ENCODE results near the gene SPDYE3.
"Not testable (repeated sequence)": the region's sequence is repeated elsewhere in the genome, so short reads cannot be mapped to it uniquely, and the experiment has no call there.

Gene SPDYE3

GRCh38 chr7:100292162-100292561 is 15.3 kb upstream of the SPDYE3 start:
- not testable (repeated sequence) for DNase-seq

GRCh38 chr7:100295269-100295668 is 12.2 kb upstream of the SPDYE3 start:
- DNase-seq, result not testable (repeated sequence)

GRCh38 chr7:100297852-100298631 is 9.5 kb upstream of the SPDYE3 start:
- DNase-seq, result not testable (repeated sequence)

GRCh38 chr7:100298632-100298895 is 8.9 kb upstream of the SPDYE3 start:
- not testable (repeated sequence) for DNase-seq

- DNase-seq, result not testable (repeated sequence)
Measured at GRCh38 chr7:100304526-100304925, 3.0 kb upstream of the SPDYE3 start.

- DNase-seq, result not testable (repeated sequence)
Measured at GRCh38 chr7:100318329-100318728, 10.8 kb downstream of the SPDYE3 start.

GRCh38 chr7:100321648-100322047 is 14.1 kb downstream of the SPDYE3 start:
- DNase-seq, result not testable (repeated sequence)

- not testable (repeated sequence) for DNase-seq
Measured at GRCh38 chr7:100324194-100324593, 16.7 kb downstream of the SPDYE3 start.

- not testable (repeated sequence) for DNase-seq
Measured at GRCh38 chr7:100325671-100326070, 18.2 kb downstream of the SPDYE3 start.

GRCh38 chr7:100326914-100327313 is 19.4 kb downstream of the SPDYE3 start:
- not testable (repeated sequence) for DNase-seq

GRCh38 chr7:100335566-100336466 is 28.3 kb downstream of the SPDYE3 start:
- peak; percentile 93 for DNase-seq

GRCh38 chr7:100338083-100338696 is 30.7 kb downstream of the SPDYE3 start:
- not testable (repeated sequence) for DNase-seq

GRCh38 chr7:100341286-100341685 is 33.8 kb downstream of the SPDYE3 start:
- DNase-seq, result not testable (repeated sequence)

GRCh38 chr7:100342765-100343164 is 35.3 kb downstream of the SPDYE3 start:
- no peak for DNase-seq

GRCh38 chr7:100344124-100344559 is 36.6 kb downstream of the SPDYE3 start:
- DNase-seq, result not testable (repeated sequence)

GRCh38 chr7:100344560-100345287 is 37.2 kb downstream of the SPDYE3 start:
- not testable (repeated sequence) for DNase-seq

GRCh38 chr7:100345288-100345672 is 37.8 kb downstream of the SPDYE3 start:
- DNase-seq, result not testable (repeated sequence)

GRCh38 chr7:100346921-100347320 is 39.4 kb downstream of the SPDYE3 start:
- no peak for DNase-seq

- DNase-seq, result no peak
Measured at GRCh38 chr7:100348805-100349204, 41.3 kb downstream of the SPDYE3 start.

- no peak for DNase-seq
Measured at GRCh38 chr7:100349757-100350156, 42.3 kb downstream of the SPDYE3 start.

GRCh38 chr7:100351657-100352058 is 44.2 kb downstream of the SPDYE3 start:
- peak; percentile 14 for DNase-seq

GRCh38 chr7:100352230-100352781 is 44.8 kb downstream of the SPDYE3 start:
- DNase-seq, result peak; percentile 18

Data from left hindlimb (tissue), 1 donor.